ENCODE measurements around the gene AGMAT. TPM values are rescaled to one million over a fixed set of nuclear protein-coding genes. Genes with fewer than 3 reads are reported as not detected.

The AGMAT gene
- total and polyA plus RNA-seq, 2 of the 8 experiments (the other 6 are each of a cell fraction or from before 2014, with no cell fraction given) = 3.7 to 5.8 TPM

DNA sequence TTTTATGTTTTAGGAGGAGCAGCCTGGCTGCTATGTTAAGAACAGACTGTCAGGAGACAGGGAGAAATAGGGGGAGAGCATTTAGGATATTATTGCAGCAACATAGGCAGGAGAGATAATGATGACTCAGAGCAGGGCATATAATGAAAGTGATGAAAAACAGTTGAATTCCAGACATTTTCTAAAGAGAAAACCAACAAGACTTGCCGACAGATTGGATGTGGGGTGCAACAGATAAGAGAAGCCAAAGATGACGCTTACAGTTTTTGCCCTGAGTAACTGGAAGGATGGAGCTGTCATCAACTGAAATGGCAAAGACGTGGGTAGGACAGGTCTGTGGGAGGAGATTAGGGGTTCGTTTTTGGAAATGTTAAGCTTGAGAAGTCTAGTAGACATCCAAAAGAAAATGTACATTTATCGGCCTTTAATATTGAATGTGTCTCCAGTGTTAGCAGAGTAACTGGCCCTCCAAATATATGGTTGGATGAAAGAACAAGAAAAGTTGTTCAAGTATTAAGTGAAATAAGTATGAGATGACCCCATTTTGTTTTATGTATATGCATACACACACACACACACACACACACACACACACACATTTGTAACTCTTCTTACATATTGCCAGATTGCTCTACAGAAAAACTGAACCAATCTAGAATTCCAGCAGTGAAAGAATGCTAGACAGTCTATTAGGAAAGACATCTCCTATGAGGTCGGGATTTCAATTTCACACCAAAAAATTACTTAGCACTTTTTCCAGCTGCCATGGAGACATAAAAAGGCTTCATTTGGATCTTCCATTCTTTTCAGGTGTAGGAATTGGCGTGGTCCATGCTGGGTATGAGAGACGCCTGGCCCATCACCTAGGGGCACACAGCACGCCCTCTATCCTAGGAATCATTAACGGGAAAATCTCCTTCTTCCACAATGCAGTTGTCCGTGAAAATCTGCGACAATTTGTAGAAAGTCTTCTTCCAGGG is 41.0 kb downstream of the AGMAT start:
- Histone ChIP-seq H2BK15ac (ENCODE audit: low read length) (no peak overlapping the region), H3K23ac (ENCODE audit: insufficient read length) (no peak overlapping the region), H4K91ac (replicated peaks; ENCODE audit: insufficient read length, low read length) (no peak overlapping the region), H3K14ac (ENCODE audit: insufficient read length) (no peak overlapping the region), H3K4me1 (replicated peaks in 1 of 4; ENCODE audit: control insufficient read depth in 3 of 4, insufficient read depth in 4 of 4, low read length in 3 of 4) (no peaks in the 10 kb centered on the region), H3K56ac (replicated peaks; ENCODE audit: insufficient read length, low read depth, low read length) (no peak overlapping the region), H2BK20ac (ENCODE audit: low read length) (no peak overlapping the region), H3K27ac (ENCODE audit: low read depth, low read length) (no peak overlapping the region), H2BK5ac (ENCODE audit: low read depth, low read length) (no peak overlapping the region), H2BK120ac (replicated peaks; ENCODE audit: low read depth, low read length) (no peak overlapping the region), H4K20me1 (replicated peaks in 1 of 2; ENCODE audit: control insufficient read depth in 1 of 2, insufficient read depth in 2 of 2, low read length in 2 of 2) (peaks cover 0 to 2% of the 10 kb centered on the region in 2 experiments), H4K8ac (ENCODE audit: extremely low read depth, insufficient read depth, low read length) (no peak overlapping the region), H2AK5ac (ENCODE audit: low read depth, low read length) (no peak overlapping the region), H3K9me3 (ENCODE audit: insufficient read depth in 2 of 2, low read depth in 1 of 2, low read length in 1 of 2) (no peaks in the 10 kb centered on the region), H3K4me3 (ENCODE audit: extremely low read depth in 1 of 4, insufficient read depth in 2 of 4, low read depth in 3 of 4, low read length in 4 of 4) (no peak overlapping the region), H3K27me3 (replicated peaks in 1 of 4; ENCODE audit: control insufficient read depth in 3 of 4, extremely low read depth in 1 of 4, insufficient read depth in 3 of 4, low read length in 3 of 4) (no peaks in the 10 kb centered on the region), H3K36me3 (ENCODE audit: control insufficient read depth in 2 of 4, insufficient read depth in 4 of 4, low read length in 3 of 4) (peaks cover 8 to 59% (median 27%) of the 10 kb centered on the region in 4 experiments; a peak in 7 of 8 replicates), H3K79me2 (ENCODE audit: control insufficient read depth in 1 of 2, insufficient read depth in 2 of 2, low read length in 2 of 2) (no peaks in the 10 kb centered on the region), H2BK12ac (ENCODE audit: low read depth, low read length) (no peak overlapping the region), H4K5ac (ENCODE audit: insufficient read length, low read depth, low read length) (no peak overlapping the region), H3K79me1 (ENCODE audit: low read depth, low read length) (no peaks in the 10 kb centered on the region), H3K4ac (replicated peaks; ENCODE audit: insufficient read length, low read depth, low read length) (no peak overlapping the region), H3K18ac (ENCODE audit: extremely low read depth, low read length) (no peak overlapping the region), H3K23me2 (ENCODE audit: low read depth, low read length) (no peaks in the 10 kb centered on the region), H3K4me2 (ENCODE audit: insufficient read depth in 1 of 2, low read depth in 2 of 2, low read length in 2 of 2) (no peak overlapping the region), H3K9ac (replicated peaks in 1 of 4; ENCODE audit: extremely low read depth in 1 of 4, low read depth in 3 of 4, low read length in 3 of 4) (no peak overlapping the region), H2AFZ (ENCODE audit: low read length) (no peak overlapping the region)
- no peak for DNase-seq (ENCODE audit: low read depth in 1 of 2, low spot score in 2 of 2)
- no peak for FAIRE-seq
- CTCF ChIA-PET (ENCODE audit: partially characterized antibody) = no interaction called here
- POLR2A ChIA-PET (ENCODE audit: partially characterized antibody) = no interaction called here
- WGBS, 2 experiments (ENCODE audit: extremely low coverage in 1 of 2, insufficient coverage in 1 of 2, insufficient read length in 1 of 2, insufficient replicate concordance in 2 of 2, low coverage in 1 of 2, low lambda C conversion rate in 2 of 2, missing lambda C conversion rate in 1 of 2) = 93% methylated on average over 12 of the region's 12 CpGs; no CpG with 5 or more reads in 1 of the 2 experiments
- TF ChIP-seq BCL11A (IDR thresholded peaks at IDR 0.05; ENCODE audit: low read depth in 2 of 2, low read length in 2 of 2) = no peak
- TF ChIP-seq POU5F1 (IDR thresholded peaks at IDR 0.05; ENCODE audit: low read depth, low read length) = no peak
- no peak for TF ChIP-seq CBX5 (IDR thresholded peaks at IDR 0.05; ENCODE audit: low read depth, low read length)
- TF ChIP-seq SAP30 (IDR thresholded peaks at IDR 0.05; ENCODE audit: insufficient read depth, insufficient replicate concordance, low read length) = no peak
- no peak for TF ChIP-seq BACH1 (IDR thresholded peaks at IDR 0.05; ENCODE audit: low read length)
- TF ChIP-seq SUZ12 (IDR thresholded peaks at IDR 0.05; ENCODE audit: low read length) = no peak
- TF ChIP-seq CBX8 (IDR thresholded peaks at IDR 0.05; ENCODE audit: borderline replicate concordance, low read depth, low read length) = no peak
- TF ChIP-seq TEAD4 (IDR thresholded peaks at IDR 0.05; ENCODE audit: low read depth, low read length) = no peak
- TF ChIP-seq HDAC6 (IDR thresholded peaks at IDR 0.05; ENCODE audit: low read depth, low read length) = no peak
- no peak for TF ChIP-seq NRF1 (IDR thresholded peaks at IDR 0.05; ENCODE audit: low read depth, low read length)
- no peak for TF ChIP-seq TBP (IDR thresholded peaks at IDR 0.05; ENCODE audit: low read depth, low read length)
- no peak for TF ChIP-seq SP2 (IDR thresholded peaks at IDR 0.05; ENCODE audit: low read length)
- TF ChIP-seq EP300 (IDR thresholded peaks at IDR 0.05; ENCODE audit: borderline replicate concordance in 1 of 2, low read depth in 2 of 2, low read length in 2 of 2) = no peak
